ENCODE results near the gene ZNF639.

DNA sequence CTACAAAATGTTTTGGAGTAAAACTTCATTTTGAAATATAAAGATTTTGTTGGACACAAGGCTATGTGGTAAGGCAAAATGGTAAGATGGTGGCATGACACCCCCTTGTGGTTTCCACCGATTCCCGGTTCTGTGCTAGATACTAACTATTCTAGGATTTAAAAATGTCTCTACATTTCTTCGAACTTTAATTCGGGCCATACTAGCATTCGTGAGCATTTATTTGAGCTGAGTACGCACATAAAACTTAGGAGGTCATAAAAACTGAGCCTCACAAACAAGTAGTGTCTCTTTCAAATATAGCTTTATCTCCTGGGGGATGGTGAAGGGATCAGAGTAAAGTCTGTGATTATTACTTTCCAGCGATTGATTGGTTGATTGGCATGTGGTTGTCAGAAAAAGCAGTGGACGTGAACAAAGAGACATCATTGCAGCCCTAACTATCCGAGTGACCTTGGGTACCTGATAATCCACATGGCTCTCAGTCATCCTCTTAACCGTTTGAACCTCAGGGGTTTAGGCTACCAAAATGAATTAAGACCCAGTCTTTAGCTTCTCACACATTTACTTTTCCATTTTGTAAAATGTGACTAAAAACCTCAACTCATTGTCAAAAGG lies 1.1 kb upstream of the ZNF639 start:
- TF ChIP-seq, protein P1, sequence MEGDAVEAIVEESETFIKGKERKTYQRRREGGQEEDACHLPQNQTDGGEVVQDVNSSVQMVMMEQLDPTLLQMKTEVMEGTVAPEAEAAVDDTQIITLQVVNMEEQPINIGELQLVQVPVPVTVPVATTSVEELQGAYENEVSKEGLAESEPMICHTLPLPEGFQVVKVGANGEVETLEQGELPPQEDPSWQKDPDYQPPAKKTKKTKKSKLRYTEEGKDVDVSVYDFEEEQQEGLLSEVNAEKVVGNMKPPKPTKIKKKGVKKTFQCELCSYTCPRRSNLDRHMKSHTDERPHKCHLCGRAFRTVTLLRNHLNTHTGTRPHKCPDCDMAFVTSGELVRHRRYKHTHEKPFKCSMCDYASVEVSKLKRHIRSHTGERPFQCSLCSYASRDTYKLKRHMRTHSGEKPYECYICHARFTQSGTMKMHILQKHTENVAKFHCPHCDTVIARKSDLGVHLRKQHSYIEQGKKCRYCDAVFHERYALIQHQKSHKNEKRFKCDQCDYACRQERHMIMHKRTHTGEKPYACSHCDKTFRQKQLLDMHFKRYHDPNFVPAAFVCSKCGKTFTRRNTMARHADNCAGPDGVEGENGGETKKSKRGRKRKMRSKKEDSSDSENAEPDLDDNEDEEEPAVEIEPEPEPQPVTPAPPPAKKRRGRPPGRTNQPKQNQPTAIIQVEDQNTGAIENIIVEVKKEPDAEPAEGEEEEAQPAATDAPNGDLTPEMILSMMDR (IDR thresholded peaks at IDR 0.05), result peak in 2 of 3 experiments; percentile 50 to 65
- no peak for TF ChIP-seq POLR2A (IDR thresholded peaks at IDR 0.05)

Measured in vagina (tissue), 2 donors.